HEK293T (cell line): ENCODE results near the gene FNTB.

Experiments
- ARNT ChIP-seq: fragments of 450-650 bp; IDR thresholded peaks from 2 replicates; pipeline ENCODE4 v1.6.1; 2017; ENCODE audit warnings: mild to moderate bottlenecking
- BHLHE40 ChIP-seq: fragments of 450-650 bp; IDR thresholded peaks from 2 replicates; pipeline ENCODE4 v1.6.1; 2016; ENCODE audit warnings: mild to moderate bottlenecking, moderate library complexity, borderline replicate concordance
- CTBP1 ChIP-seq: fragments of 450-650 bp; IDR thresholded peaks from 2 replicates; pipeline ENCODE4 v1.6.1; 2016; ENCODE audit warnings: borderline replicate concordance
- ELF4 ChIP-seq: fragments of 450-650 bp; IDR thresholded peaks from 2 replicates; pipeline ENCODE4 v1.6.1; 2017; ENCODE audit warnings: antibody characterized with exemption
- FOXA1 ChIP-seq: fragments of 450-650 bp; IDR thresholded peaks from 2 replicates; pipeline ENCODE4 v1.6.1; 2016; ENCODE audit warnings: mild to moderate bottlenecking
- FOXK2 ChIP-seq: fragments of 450-650 bp; IDR thresholded peaks from 2 replicates; pipeline ENCODE4 v1.6.1; 2016; ENCODE audit warnings: mild to moderate bottlenecking
- FOXM1 ChIP-seq: fragments of 450-650 bp; IDR thresholded peaks from 2 replicates; pipeline ENCODE4 v1.6.1; 2017; ENCODE audit warnings: mild to moderate bottlenecking, borderline replicate concordance
- HDGF ChIP-seq: fragments of 450-650 bp; IDR thresholded peaks from 2 replicates; pipeline ENCODE4 v1.6.1; 2017; ENCODE audit warnings: antibody characterized with exemption, borderline replicate concordance
- NFRKB ChIP-seq: fragments of 450-650 bp; IDR thresholded peaks from 2 replicates; pipeline ENCODE4 v1.6.1; 2016; ENCODE audit warnings: mild to moderate bottlenecking, moderate library complexity
- SP1 ChIP-seq: fragments of 450-650 bp; IDR thresholded peaks from 2 replicates; pipeline ENCODE4 v1.6.1; 2017
- SUZ12 ChIP-seq: fragments of 450-650 bp; IDR thresholded peaks from 2 replicates; pipeline ENCODE4 v1.6.1; 2016; ENCODE audit warnings: mild to moderate bottlenecking
- TARDBP ChIP-seq: fragments of 450-650 bp; IDR thresholded peaks from 2 replicates; pipeline ENCODE4 v1.6.1; 2016
- ZNF384 ChIP-seq: fragments of 450-650 bp; IDR thresholded peaks from 2 replicates; pipeline ENCODE4 v1.6.1; 2016
- TF ChIP-seq, protein P1 (sequence below): fragments of 450-650 bp; IDR thresholded peaks from 2 replicates; pipeline ENCODE4 v1.6.1; 2016

GRCh38 chr14:64951724-64952123, 35.0 kb upstream of the FNTB start:
- TF ChIP-seq BHLHE40 (no peak), TARDBP (no peak), ELF4 (no peak), SUZ12 (no peak), FOXM1 (no peak), FOXK2 (no peak), FOXA1 (no peak), CTBP1 (no peak), ZNF384 (no peak), ARNT (no peak), NFRKB (no peak), SP1 (no peak), HDGF (no peak)
- TF ChIP-seq, protein P1, sequence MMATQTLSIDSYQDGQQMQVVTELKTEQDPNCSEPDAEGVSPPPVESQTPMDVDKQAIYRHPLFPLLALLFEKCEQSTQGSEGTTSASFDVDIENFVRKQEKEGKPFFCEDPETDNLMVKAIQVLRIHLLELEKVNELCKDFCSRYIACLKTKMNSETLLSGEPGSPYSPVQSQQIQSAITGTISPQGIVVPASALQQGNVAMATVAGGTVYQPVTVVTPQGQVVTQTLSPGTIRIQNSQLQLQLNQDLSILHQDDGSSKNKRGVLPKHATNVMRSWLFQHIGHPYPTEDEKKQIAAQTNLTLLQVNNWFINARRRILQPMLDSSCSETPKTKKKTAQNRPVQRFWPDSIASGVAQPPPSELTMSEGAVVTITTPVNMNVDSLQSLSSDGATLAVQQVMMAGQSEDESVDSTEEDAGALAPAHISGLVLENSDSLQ = no peak
